HepG2 (cell line): Measurements from ENCODE around the gene SLC4A2. TPM values are rescaled to one million over a fixed set of nuclear protein-coding genes. Genes with fewer than 3 reads are reported as not detected.

Source experiments
- ATAC-seq: fragments of 200-7000 bp; cut with Tn5 transposase; 3 replicates; pipeline ENCODE4 v1.9.1; 2020; ENCODE audit warnings: mild to moderate bottlenecking, moderate library complexity
- BruUV-seq: library from RNA; stranded (reverse); fragments of 400-500 nt; replicated peaks from 2 replicates; lab custom pipeline; 2021; lab: Mats Ljungman, UMichigan
- CTCF ChIA-PET: fragments of 300-600 bp; formaldehyde crosslinking; extraction: SDS; loops from one replicate; lab custom pipeline; 2021; ENCODE audit warnings: low total read pairs, inconsistent platforms, low intra/inter-chr PET ratio; lab: Yijun Ruan, JAX
- POLR2A ChIA-PET: fragments of 350-600 bp; sonication (Branson Sonifier 250); formaldehyde crosslinking; loops from one replicate; lab custom pipeline; 2020; ENCODE audit warnings: antibody characterized with exemption, inconsistent platforms; lab: Yijun Ruan, JAX
- DNase-seq: peaks from one replicate; pipeline ENCODE4 v3.0.0-alpha.2; 2015; ENCODE audit warnings: low spot score
- FAIRE-seq: peaks from 3 replicates; lab custom pipeline; 2011; peaks lifted over from hg19 to GRCh38; lab: Jason Lieb, UNC
- H2AFZ ChIP-seq: one replicate; pipeline ENCODE4 v1.6.1; 2011; ENCODE audit warnings: low read length, inconsistent platforms
- H3K27ac ChIP-seq: fragments of 300-600 bp; 3 replicates; pipeline ENCODE4 v1.8.0; 2011; ENCODE audit warnings: mixed run types, mild to moderate bottlenecking, mixed read lengths, low read length, inconsistent platforms; ENCODE audit not compliant: insufficient read depth; ENCODE audit errors: extremely low read length
- H3K27me3 ChIP-seq, 2 experiments: fragments of 200-600 bp in 1 of 2; 2 replicates in 1 of 2; 3 replicates in 1 of 2; pipeline versions ENCODE4 v1.6.0 to v1.8.0; 2011; ENCODE audit warnings: low read length in 2 of 2, mild to moderate bottlenecking in 2 of 2, moderate library complexity in 2 of 2, inconsistent platforms in 1 of 2; ENCODE audit not compliant: insufficient read depth in 2 of 2, control insufficient read depth in 1 of 2
- H3K36me3 ChIP-seq, 2 experiments: fragments of 200-600 bp in 1 of 2; replicated peaks in 1 of 2; 2 replicates in 1 of 2; 3 replicates in 1 of 2; pipeline versions ENCODE4 v1.5.1 to v1.8.0; 2011; ENCODE audit warnings: low read length in 2 of 2, inconsistent platforms in 1 of 2; ENCODE audit not compliant: insufficient read depth in 2 of 2, control insufficient read depth in 1 of 2
- H3K4me1 ChIP-seq: 2 replicates; pipeline ENCODE4 v1.5.1; 2012; ENCODE audit warnings: low read length, inconsistent platforms; ENCODE audit not compliant: insufficient read depth
- H3K4me2 ChIP-seq: 2 replicates; pipeline ENCODE4 v1.6.0; 2011; ENCODE audit warnings: low read depth, low read length, inconsistent platforms
- H3K4me3 ChIP-seq, 3 experiments: fragments of 200-600 bp in 1 of 3; sonication (generic), shearing (Covaris generic) in 1 of 3; replicated peaks in 1 of 3; 2 replicates each; pipeline ENCODE4 v1.5.1; 2011 to 2016; ENCODE audit warnings: low read length in 3 of 3, inconsistent platforms in 2 of 3, low read depth in 2 of 3, mild to moderate bottlenecking in 2 of 3, control low read depth in 1 of 3, mixed read lengths in 1 of 3; ENCODE audit not compliant: insufficient read depth in 1 of 3
- H3K79me2 ChIP-seq: one replicate; pipeline ENCODE4 v1.6.1; 2011; ENCODE audit warnings: low read length, inconsistent platforms; ENCODE audit not compliant: insufficient read depth
- H3K9ac ChIP-seq: 2 replicates; pipeline ENCODE4 v1.6.0; 2011; ENCODE audit warnings: mild to moderate bottlenecking, low read depth, low read length, inconsistent platforms; ENCODE audit not compliant: insufficient read depth
- H3K9me3 ChIP-seq: 2 replicates; pipeline ENCODE4 v1.5.1; 2012; ENCODE audit warnings: mild to moderate bottlenecking, low read length
- H4K20me1 ChIP-seq: 2 replicates; pipeline ENCODE4 v1.6.0; 2011; ENCODE audit warnings: inconsistent platforms, mild to moderate bottlenecking, low read length, moderate library complexity; ENCODE audit not compliant: insufficient read depth
- ARNT2 ChIP-seq: sonication (generic); formaldehyde crosslinking; IDR thresholded peaks from 2 replicates; pipeline ENCODE4 v1.8.0; 2022; ENCODE audit warnings: mild to moderate bottlenecking, low read depth, missing genetic modification reagents, moderate library complexity
- ATF7-NPFF ChIP-seq: sonication (generic); formaldehyde crosslinking; IDR thresholded peaks from 2 replicates; pipeline ENCODE4 v1.8.1; 2023; ENCODE audit warnings: mild to moderate bottlenecking, low read depth, missing genetic modification reagents, moderate library complexity
- CENPT ChIP-seq: sonication (generic); formaldehyde crosslinking; IDR thresholded peaks from 2 replicates; pipeline ENCODE4 v1.8.0; 2022; ENCODE audit warnings: low read depth, mild to moderate bottlenecking, moderate library complexity, missing genetic modification reagents
- KLF16 ChIP-seq, 2 experiments: sonication (generic) in 1 of 2; formaldehyde crosslinking in 1 of 2; IDR thresholded peaks; 2 replicates each; pipeline versions ENCODE4 v1.6.1 to v1.8.0; 2016 to 2023; ENCODE audit warnings: missing genetic modification reagents in 2 of 2, missing compliant biosample characterization in 1 of 2
- MAFK ChIP-seq, 2 experiments: IDR thresholded peaks in 1 of 2; conservative IDR thresholded peaks in 1 of 2; 2 replicates each; pipeline ENCODE4 v1.6.1; 2011; ENCODE audit warnings: improper control_type of control experiment in 2 of 2, low read length in 2 of 2
- NCOA5 ChIP-seq: sonication (generic); formaldehyde crosslinking; IDR thresholded peaks from 2 replicates; pipeline ENCODE4 v1.4.0; 2020; ENCODE audit warnings: missing genetic modification reagents
- PHB2 ChIP-seq: fragments of 450-650 bp; IDR thresholded peaks from 2 replicates; pipeline ENCODE4 v1.6.1; 2018; ENCODE audit not compliant: partially characterized antibody
- RXRB ChIP-seq: IDR thresholded peaks from 2 replicates; pipeline ENCODE4 v1.6.1; 2016; ENCODE audit warnings: borderline replicate concordance, missing genetic modification reagents, missing compliant biosample characterization
- STAT5B ChIP-seq: sonication (generic); formaldehyde crosslinking; IDR thresholded peaks from 2 replicates; pipeline ENCODE4 v1.4.0; 2020; ENCODE audit warnings: missing genetic modification reagents
- TMF1 ChIP-seq: sonication (generic); formaldehyde crosslinking; IDR thresholded peaks from 2 replicates; pipeline ENCODE4 v1.8.1; 2022; ENCODE audit warnings: low read depth, missing genetic modification reagents
- TOE1 ChIP-seq: sonication (generic); formaldehyde crosslinking; IDR thresholded peaks from 2 replicates; pipeline ENCODE4 v1.4.0; 2020; ENCODE audit warnings: mild to moderate bottlenecking, missing genetic modification reagents
- ZNF333 ChIP-seq: sonication (generic); formaldehyde crosslinking; IDR thresholded peaks from 2 replicates; pipeline ENCODE4 v1.4.0; 2020; ENCODE audit warnings: mild to moderate bottlenecking, missing genetic modification reagents, borderline replicate concordance
- ZNF75D ChIP-seq: sonication (generic); formaldehyde crosslinking; IDR thresholded peaks from 2 replicates; pipeline ENCODE4 v1.8.1; 2023; ENCODE audit warnings: missing genetic modification reagents, mild to moderate bottlenecking, borderline replicate concordance
- ZNF790 ChIP-seq: sonication (generic); formaldehyde crosslinking; IDR thresholded peaks from 2 replicates; pipeline ENCODE4 v1.8.0; 2022; ENCODE audit warnings: missing genetic modification reagents, mild to moderate bottlenecking, borderline replicate concordance
- WGBS: methylation state at CpG from one replicate; pipeline ENCODE4 v1.1.6; 2017; ENCODE audit warnings: low lambda C conversion rate; 5-methylcytosine and 5-hydroxymethylcytosine counted together
- in situ Hi-C: cut with HindIII; loops from 2 replicates; pipeline ENCODE4 v1.10.0; 2017; ENCODE audit warnings: low pct_unique_long_range_greater_than_20kb; ENCODE audit not compliant: extremely low pct_ligation_motif_present
- intact Hi-C: fragments of 100-400 bp; cut with micrococcal nuclease; formaldehyde crosslinking; loops from one replicate; pipeline ENCODE4 v1.10.0; 2022; ENCODE audit not compliant: unreplicated experiment
- polyA plus RNA-seq, 8 experiments: library from polyadenylated mRNA; depleted of rRNA in 3 of 8; stranded (reverse) in 7 of 8; unstranded in 1 of 8; fragments of >200 nt; fragmentation: Illumina TruSeq in 4 of 8; extraction: Trizol in 4 of 8; gene quantifications; 2 replicates each; pipeline versions ENCODE4 v1.2.1 to v1.2.3, GENCODE V29; 2011 to 2016; ENCODE audit warnings: low read depth in 4 of 8, missing spikeins in 1 of 8, mixed read lengths in 1 of 8; ENCODE audit not compliant: insufficient read depth in 1 of 8
- total RNA-seq, 5 experiments: library from RNA; depleted of rRNA; stranded (reverse); fragments of >200 nt; fragmentation: Illumina TruSeq; extraction: Trizol; gene quantifications; 2 replicates each; pipeline ENCODE4 v1.2.3, GENCODE V29; 2016; ENCODE audit warnings: low read depth in 1 of 5
- TF ChIP-seq, protein P1 (sequence below): sonication (generic); formaldehyde crosslinking; IDR thresholded peaks from 2 replicates; pipeline ENCODE4 v1.8.1; 2023; ENCODE audit warnings: mild to moderate bottlenecking, moderate library complexity, missing genetic modification reagents
- TF ChIP-seq, protein P2 (sequence below), 2 experiments: sonication (generic) in 1 of 2; formaldehyde crosslinking in 1 of 2; IDR thresholded peaks; 2 replicates each; pipeline versions ENCODE4 v1.5.1 to v1.6.1; 2011 to 2020; ENCODE audit warnings: borderline replicate concordance in 1 of 2, low read depth in 1 of 2, low read length in 1 of 2, mild to moderate bottlenecking in 1 of 2, missing genetic modification reagents in 1 of 2, moderate library complexity in 1 of 2
- TF ChIP-seq, protein P3 (sequence below): sonication (generic); formaldehyde crosslinking; IDR thresholded peaks from 2 replicates; pipeline ENCODE4 v1.5.1; 2020; ENCODE audit warnings: mild to moderate bottlenecking, moderate library complexity, missing genetic modification reagents

Gene SLC4A2
- total and polyA plus RNA-seq, 2 of the 13 experiments (the other 11 are each of a cell fraction or from before 2014, with no cell fraction given) = 51.9 to 73.4 TPM

DNA sequence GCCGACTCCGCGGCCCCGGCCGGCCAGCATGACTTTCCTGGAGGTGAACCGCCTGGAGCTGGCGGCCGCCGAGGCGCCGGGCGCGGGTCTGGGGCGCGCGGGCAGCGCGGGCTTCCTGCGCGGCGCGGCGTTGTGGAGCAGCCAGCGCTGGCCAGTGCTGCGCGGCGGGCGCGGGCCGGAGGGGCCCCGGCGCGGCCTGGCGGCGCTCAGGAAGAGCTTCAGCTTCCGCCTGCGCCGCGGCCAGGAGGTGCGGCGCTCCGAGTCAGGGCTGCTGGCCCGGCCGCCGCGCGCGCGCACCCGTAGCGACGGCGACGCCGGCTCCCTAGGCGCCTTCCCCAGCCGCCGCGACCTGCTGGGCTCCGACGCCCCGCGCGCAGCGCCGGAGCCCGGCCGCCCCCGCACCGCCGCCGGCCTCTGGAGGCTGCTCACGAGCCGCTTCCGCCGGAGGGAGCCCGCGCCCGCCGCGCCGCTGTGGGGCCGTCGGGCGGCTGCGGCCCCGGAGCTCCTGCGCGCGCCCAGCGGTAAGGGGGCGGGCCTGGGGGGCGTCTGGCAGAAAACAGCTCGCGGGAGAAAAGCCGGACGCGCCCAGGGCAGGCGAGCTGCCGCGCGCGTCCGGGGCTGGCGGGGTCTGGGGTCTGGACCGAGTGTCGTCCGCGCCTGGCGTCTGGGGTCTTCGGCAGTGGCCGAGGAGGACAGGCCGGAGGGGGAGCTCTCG is 55.9 kb downstream of the SLC4A2 start (continued):
- TF ChIP-seq, protein P1, sequence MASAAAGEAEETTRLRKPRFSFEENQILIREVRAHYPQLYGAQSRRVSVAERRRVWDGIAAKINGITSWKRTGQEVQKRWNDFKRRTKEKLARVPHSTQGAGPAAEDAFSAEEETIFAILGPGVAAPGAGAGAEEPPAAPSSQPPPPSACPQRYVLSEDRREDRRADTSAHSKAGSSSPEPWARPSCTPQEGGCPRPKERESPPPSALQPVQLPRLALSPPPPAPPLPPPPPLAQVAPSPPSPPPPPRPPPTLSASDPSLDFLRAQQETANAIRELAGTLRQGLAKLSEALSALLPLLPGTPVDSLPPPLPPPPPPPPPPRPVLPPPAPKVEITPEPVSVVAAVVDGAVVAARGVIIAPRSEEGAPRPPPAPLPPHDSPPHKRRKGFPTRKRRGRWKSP = no peak
- TF ChIP-seq TOE1 = no peak
- no peak for TF ChIP-seq MAFK (conservative IDR thresholded peaks at IDR 0.05 in 1 of 2, IDR thresholded peaks at IDR 0.05 in 1 of 2; ENCODE audit: low read length in 2 of 2)
- no peak for TF ChIP-seq PHB2
- TF ChIP-seq ARNT2 (CRISPR knock-in tag) = no peak
- no peak for TF ChIP-seq RXRB (CRISPR knock-in tag)
- TF ChIP-seq, protein P2, sequence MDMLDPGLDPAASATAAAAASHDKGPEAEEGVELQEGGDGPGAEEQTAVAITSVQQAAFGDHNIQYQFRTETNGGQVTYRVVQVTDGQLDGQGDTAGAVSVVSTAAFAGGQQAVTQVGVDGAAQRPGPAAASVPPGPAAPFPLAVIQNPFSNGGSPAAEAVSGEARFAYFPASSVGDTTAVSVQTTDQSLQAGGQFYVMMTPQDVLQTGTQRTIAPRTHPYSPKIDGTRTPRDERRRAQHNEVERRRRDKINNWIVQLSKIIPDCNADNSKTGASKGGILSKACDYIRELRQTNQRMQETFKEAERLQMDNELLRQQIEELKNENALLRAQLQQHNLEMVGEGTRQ (IDR thresholded peaks at IDR 0.05; ENCODE audit: low read depth, low read length) = no peak
- TF ChIP-seq, protein P2 (CRISPR knock-in tag; IDR thresholded peaks at IDR 0.05; ENCODE audit: borderline replicate concordance) = no peak

DNA sequence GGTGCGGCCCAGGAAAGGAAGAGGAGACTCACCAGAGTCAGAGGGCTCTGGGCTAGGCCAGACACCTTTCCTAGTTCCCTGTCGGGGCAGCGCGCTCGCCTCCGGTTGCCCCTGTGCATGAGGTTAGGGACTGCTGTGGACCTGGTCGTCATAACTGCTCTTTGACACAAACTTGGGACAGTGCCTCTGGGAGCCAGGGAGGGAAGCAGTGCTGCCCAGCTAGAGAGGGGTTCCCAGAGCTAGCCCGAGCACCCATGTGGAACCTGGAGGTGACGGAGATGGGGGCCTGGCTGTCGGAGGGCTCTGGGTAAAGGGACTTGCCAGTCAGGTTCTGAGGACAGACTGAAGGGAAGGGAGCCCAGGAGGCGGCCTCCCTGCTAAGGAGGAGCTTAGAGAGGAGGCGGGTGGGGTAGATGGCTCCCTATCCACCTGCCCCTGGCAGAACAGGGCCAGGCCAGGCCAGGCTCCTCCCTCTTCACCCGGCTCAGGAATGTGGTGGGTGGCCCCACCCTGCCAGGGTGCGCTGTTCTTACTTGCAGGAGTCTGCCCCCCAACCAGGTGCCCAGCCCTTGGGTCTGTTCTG is 56.5 kb downstream of the SLC4A2 start:
- Histone ChIP-seq H3K9me3 (no peaks in the 10 kb centered on the region), H3K9ac (no peak overlapping the region), H4K20me1 (peaks cover 27% of the 10 kb centered on the region; the same call in 1 of the 2 replicates), H2AFZ (no peak overlapping the region), H3K4me3 (no peak overlapping the region), H3K27ac (no peak overlapping the region), H3K27me3 (no peaks in the 10 kb centered on the region), H3K36me3 (peaks cover 20 to 64% of the 10 kb centered on the region in 2 experiments; a peak in 4 of 5 replicates), H3K79me2 (peaks cover 22% of the 10 kb centered on the region), H3K4me1 (no peaks in the 10 kb centered on the region), H3K4me2 (no peak overlapping the region)
- no peak for FAIRE-seq
- ChIA-PET POLR2A (no interaction called here), CTCF (no interaction called here)
- WGBS = 98% methylated on average over 8 of the region's 14 CpGs
- ATAC-seq = no peak
- DNase-seq = no peak
- no TSS peak for BruUV-seq
- intact Hi-C loops = no loop called here
- in situ Hi-C loops = no loop called here
- TF ChIP-seq NCOA5 = no peak
- TF ChIP-seq STAT5B = no peak
- TF ChIP-seq ZNF790 (CRISPR knock-in tag) = no peak
- TF ChIP-seq, protein P3, sequence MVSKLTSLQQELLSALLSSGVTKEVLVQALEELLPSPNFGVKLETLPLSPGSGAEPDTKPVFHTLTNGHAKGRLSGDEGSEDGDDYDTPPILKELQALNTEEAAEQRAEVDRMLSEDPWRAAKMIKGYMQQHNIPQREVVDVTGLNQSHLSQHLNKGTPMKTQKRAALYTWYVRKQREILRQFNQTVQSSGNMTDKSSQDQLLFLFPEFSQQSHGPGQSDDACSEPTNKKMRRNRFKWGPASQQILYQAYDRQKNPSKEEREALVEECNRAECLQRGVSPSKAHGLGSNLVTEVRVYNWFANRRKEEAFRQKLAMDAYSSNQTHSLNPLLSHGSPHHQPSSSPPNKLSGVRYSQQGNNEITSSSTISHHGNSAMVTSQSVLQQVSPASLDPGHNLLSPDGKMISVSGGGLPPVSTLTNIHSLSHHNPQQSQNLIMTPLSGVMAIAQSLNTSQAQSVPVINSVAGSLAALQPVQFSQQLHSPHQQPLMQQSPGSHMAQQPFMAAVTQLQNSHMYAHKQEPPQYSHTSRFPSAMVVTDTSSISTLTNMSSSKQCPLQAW (CRISPR knock-in tag) = no peak
- TF ChIP-seq ZNF333 = no peak
- TF ChIP-seq TMF1 = no peak
- no peak for TF ChIP-seq ZNF75D (CRISPR knock-in tag)
- TF ChIP-seq KLF16 (CRISPR knock-in tag; IDR thresholded peaks at IDR 0.05) = no peak
- TF ChIP-seq ATF7-NPFF (CRISPR knock-in tag) = no peak
- no peak for TF ChIP-seq CENPT (CRISPR knock-in tag)
